HL-60/S4 (cell line): ENCODE results near the gene HOXB7.

Source experiments
- in situ Hi-C: fragments of 300-500 bp; cut with MboI; formaldehyde crosslinking; loops from 2 replicates; pipeline ENCODE4 v1.14.3; 2022; ENCODE audit warnings: low sequenced_read_pairs

HOXB7 gene

DNA sequence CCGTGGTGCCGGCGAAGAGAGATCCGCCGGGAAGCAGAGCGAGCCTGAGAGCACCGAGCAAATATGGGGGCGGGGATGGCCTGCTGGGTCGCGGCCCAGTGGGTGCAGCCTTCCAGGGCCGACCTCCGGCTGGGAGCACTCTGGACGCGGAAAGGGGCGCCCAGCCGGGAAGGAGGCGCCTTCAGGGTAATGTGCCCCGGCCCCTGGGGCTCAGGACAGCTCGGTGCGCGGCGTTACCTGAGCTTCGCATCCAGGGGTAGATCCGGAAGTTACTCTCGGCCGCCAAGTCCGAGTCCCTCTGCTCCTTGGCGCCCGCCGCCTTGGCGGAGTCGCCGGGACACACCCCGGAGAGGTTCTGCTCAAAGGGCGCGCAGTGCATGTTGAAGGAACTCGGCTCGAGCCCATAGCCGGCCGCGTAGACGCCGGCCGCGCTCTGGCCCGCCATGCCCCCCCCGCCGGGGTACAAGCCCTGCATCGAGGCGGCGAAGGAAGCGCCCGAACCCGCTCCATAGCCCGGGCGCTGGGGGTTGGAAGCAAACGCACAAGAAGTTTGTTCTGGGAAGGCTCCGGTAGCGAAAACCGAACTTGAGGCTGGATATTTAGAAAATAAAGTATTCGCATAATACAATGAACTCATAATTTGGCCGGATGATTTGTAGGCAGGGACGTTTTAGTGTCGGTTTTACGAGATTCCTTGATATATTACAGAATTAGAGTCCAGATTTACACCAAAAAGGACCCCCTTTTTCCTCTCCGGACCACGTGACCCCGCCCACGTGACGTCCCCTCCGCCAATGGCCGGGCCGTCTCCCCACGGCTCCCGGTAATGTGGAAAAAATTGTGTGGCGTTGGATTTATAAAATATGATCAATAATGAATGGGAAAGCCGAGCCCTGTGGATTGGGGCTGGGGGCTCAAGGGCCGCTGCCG is at the start of gene HOXB7:
Gene HOXB7, minus strand, starts transcription at position 736 of the 930 bp plus-strand sequence. Its CDS starts 99 bp downstream, at position 637.
- in situ Hi-C loops = no loop called here

DNA sequence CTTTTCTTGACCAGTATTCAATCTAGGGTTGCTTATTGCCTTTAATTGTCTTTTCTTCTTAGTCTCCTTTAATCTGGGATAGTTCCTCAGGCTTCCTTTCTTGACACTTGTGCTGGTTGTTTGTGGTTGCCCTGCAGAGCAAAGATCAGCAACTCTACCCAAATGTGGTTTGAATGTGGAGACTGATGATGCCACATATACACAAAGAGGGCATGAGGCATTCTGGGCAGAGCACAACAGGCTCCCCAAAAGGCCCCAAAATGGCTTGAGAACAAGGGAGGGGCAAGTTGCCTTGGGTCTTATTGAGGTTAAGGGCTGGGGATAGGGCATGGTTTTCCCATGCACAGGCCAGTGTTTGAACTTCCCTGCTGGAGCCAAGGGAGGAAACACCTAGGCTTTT is 45.1 kb upstream of the HOXB7 start:
- in situ Hi-C loops = no loop called here

DNA sequence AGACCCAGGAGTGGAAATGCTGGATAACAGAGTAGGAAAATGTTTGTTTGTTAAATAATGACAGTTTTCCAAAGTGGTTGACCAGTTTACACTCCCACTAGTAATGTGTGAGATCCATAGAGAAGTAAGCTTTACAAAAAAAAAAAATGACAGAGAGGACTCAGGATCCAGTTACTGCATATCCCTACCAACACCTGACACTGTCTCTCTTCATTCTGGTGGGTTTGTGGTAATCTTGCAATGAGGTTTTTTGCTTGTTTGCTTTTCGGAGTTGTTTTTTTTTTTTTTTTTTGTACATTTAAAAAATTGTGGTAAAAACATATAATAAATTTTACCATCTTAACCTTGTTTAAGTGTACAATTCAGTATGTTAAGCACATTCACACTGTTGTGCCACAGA is 38.9 kb upstream of the HOXB7 start:
- in situ Hi-C loops = no loop called here

DNA sequence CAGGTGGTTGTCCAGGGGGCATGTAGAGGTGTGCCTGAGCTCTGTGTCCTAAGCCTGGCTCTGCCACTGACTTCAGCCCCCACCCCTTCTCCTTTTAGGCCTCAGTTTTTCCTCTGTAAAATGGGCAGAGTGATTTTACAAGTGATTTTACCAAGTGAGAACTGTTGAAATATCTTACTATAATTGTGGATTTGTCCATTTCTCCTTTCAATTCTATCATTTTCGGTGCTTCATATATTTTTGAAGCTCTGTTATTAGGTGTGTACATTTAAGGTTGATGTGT is 37.1 kb upstream of the HOXB7 start:
- in situ Hi-C loops = no loop called here

DNA sequence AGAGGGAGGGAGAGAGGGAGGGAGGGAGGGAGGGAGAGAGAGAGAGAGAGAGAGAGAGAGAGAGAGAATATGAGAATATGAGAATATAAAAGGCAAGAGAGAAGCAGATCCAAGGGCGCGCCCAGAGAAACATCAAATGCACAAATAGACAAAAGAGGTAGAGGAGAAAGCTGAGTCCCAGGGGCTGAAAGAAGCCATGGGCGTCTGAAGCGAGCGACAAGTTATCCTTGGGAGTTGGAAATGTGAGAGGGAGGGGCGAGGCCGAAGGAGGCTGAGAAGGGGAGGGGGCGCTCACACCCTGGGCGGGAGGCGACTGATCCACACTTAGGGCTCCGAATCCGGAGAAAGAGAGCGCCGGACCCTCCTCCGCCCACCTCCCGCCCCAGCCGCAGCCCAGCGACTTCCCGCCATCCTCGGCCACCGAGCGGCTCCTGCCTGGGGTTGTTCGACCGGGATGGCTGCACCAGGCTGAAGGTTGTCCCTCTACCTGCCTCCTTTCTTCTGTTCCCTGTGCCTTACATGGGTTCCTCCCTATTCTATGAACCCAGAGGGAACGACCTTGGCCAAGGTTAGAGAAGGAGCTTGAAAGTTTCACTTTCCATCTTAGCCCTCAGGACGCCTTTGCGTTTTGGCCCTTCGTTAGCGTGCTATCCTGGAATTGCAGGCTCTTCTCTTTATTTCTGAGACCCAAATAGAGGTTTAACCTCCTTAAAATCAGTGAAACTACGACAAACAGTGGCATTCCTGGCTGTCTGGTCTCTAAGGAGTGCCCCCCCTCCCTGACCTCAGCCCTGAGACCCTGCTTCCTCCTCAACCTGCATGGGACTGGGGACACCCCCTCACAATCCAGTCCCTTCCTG is 36.5 kb upstream of the HOXB7 start:
- in situ Hi-C loops = no loop called here

DNA sequence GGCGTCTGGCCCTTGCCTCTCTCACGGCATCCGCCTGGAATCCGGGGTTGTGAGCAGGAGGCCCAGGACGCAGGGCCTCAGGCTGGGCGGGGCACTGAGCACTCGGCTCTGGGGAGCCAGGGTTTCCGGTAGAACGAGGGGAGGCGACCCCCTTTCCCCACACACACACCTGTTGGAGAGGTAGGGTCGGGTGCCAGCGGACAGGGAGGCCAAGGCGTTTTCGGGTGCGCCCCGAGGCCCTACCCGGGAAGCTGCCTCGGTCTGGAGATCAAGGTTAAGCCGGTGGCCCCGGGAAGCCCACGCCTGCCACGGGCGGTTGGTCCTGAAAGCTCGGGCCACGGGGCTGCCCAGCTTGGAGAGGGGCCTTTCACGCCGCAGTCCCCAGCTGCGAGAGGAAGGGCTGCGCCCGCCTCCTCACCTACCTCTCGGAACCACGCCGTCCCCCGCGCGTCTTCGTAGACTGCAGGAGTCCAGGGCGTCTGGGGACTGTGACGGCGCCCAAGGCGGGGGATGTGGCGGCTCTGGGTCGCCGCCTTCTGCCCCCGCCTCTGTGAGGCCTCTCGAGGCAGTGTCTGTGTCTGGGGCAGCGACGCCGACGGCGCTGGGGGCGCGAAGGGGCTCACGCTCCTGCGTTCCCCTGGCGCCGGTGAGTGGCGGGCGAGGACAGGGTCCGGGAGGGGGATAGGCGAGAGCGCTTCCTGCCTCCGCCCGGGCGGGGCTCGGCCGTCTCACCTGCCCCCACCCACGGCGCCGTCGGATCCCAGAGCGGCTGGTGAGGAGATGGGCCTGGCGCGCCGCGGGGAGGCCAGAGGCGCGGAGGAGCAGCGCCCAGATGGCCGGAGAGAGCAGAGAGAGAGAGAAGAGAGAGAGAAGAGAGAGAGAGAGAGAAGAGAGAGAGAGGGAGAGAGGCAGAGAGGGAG is 35.6 kb upstream of the HOXB7 start:
- in situ Hi-C loops = no loop called here

DNA sequence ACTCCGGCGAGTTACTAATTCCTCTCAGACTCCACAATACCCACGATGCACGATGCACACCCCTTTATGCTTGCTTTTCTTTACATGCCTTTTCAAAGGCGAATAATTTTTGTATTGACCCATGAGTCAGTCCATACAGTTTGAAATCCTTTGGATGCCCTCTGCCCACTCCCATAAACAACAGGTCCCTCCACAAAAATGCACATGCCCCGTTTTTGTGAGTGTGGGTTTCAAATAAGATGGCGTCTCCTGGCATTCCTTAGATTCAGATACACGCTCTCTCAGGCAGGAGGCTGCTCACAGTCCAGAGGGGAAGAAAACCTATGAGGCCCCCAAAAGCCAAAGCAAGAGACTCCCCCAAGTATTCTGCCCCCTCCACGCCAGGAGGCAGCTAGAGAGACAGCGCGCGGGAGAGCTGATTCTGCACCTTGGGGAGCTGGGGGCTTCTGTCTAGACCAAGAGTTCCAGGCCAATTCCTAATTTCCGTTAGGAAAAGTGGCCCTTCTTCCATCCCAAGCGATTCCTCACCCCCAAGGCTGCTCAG is 34.9 kb upstream of the HOXB7 start:
- in situ Hi-C loops = no loop called here

DNA sequence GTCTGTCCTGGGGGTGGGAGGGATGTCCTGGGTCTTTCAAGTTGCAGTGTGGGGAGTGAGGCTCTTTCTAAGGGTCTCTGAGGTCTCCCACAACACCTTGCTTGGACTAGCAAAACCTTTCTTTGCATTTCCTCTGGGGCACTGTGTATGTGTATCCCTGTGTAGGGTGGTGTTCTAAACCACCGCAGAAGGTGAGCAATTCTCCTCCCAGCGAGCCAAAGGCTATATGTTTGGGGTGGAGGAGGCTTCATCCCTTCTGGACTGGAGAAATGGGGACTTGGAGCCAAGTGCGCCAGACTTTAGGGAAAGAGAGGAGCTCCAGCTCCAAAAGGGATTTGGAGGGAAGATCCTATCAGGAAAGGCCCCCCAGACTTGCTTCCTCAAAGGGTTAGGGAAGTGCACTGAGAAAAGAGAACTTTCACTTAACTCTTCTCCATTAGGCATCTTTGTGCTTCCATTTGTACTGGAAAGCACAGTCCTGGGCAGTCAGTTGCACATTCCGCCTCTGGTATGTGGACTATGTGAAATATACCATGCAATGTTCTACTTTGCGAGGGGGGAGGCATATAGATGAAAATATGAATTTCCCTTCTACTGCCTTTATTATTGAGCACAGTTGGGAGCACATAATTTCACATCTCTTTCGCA is 34.2 kb upstream of the HOXB7 start:
- in situ Hi-C loops = no loop called here

DNA sequence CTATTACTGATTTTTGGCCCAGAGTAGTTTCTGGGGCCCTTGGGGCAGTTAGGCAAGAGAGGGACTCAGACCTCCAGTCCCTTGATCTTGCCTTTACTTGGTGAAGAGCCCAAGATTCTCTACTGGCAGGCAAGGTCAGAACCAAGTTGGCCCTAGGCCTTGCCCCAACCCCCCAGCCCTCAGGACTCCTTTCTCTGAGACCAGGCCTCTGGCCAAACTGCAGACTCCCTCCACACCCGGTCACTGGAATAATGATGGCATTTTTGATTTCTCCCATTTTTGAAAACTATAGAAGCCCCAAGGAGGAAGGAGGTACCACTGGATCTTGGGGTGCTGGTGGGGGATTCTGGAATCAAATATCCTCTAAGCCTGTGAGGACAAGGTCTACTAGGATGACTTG is 33.3 kb upstream of the HOXB7 start:
- in situ Hi-C loops = no loop called here

DNA sequence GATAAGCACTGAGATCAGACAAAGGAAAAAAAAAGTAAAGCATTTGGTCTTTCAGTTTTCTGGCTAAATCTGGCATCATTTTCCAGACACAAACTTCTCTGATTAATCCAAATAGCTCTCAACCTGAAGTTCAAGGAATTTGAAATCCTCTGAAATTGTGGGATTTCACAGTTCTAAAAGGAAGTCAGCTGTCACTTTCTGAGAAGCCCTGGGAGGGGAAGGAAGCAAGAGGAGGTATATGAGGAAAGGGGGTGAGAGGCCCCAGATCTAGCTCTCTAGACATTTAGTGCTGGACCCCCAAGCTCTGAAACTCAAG is 32.8 kb upstream of the HOXB7 start:
- in situ Hi-C loops = no loop called here

DNA sequence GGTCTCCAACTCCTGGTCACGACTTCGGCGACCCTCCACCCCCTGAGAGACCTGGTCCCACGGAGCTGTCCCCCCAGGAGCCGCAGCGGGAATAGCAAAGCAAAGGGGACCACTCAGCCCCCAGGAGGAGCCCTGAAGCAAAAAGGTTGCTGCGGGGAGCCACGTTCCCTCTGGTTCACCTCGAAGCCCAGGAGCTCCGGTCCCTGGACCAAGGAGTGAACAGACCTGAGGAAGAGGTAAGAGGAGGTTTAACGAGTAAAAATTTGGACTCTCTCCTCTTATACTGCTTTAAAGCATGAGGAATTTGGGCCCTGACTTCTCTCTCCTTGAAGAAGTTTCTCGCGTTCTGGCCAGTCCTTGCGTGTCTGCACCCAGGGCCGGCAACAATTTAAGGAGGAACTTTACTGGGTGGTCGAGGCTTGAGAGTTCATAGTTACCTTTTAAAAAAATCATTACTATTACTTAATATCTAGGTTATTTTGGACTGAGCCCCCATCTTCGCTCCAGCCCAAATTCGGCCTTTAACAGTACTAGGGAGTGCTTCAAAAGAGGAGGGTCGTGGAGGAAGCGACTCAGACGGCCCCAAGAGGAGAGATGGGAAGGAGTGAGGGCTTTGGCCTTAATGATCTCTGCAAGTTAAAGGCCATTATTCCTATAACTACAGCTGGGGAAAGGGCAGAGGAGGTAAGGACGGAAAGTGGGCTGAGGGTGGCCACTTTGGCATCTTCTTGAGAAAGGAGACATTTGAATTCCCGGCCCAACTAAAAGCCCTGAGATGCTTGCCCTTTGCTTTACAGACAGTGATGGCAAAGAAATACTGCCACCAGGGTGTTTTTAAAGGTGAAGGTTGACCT is 32.3 kb upstream of the HOXB7 start:
- in situ Hi-C loops = no loop called here

DNA sequence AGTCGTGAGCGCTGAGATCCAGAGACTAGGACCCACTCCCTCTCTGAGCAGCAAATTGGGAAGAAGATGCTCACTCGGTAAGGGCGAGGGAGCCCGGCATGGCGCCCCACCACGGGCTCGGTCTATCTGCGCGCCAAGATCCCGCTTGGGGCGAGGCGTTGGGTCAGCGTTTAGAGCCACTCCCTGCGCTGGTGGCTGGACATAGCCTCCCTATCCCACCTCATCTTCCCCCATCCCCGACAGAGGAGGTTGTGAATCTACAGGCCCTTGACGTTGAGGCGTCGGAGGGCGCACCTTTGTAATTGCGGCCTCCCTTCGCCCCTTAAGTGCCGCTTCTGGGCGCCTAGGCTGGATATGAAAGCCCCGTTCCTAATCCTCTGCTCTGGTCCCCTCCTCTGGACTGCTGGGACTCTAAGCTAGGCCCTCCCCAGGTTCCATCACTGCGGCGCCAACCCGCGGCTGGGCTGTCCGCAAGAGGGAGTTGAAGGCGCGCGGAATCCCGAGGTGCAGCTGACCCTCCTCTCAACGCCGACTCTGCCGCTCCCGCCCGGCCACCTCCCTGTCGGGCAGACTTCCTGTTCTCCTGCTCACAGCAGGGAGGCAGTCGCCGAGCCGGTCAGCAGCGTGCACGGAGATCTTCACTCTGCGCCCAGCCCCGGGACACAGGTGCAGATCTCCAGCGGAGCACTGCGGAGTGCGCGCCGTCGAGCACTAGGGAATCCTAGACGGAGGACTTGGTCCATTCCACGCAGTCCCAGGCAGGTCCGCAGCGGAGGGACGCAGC is 31.4 kb upstream of the HOXB7 start:
- in situ Hi-C loops = no loop called here

DNA sequence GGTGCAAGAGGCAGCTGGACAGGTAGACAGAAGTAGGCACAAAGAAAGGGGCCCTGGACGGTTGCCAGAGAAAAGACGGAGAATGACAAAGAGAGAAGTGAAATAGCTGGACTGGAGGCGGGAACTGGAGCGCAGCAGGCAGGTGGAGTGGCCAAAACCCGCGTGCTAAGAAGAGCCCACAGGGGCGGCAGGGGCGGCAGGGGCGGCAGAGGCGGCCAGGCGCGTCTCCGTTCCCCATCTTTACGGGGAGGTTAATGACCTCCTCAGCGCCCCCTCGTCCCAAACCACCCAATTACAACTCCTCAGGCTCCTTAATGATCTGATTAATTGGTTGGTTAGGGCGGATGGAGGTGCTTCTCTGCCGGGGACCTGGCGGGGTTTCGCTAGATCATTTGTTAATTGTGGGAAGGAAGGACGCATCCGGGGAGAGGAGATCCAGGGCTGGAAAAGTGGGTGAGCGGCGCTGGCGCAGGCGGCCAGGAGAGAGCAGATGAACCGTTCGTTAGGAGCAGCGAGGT is 30.8 kb upstream of the HOXB7 start:
- in situ Hi-C loops = no loop called here

DNA sequence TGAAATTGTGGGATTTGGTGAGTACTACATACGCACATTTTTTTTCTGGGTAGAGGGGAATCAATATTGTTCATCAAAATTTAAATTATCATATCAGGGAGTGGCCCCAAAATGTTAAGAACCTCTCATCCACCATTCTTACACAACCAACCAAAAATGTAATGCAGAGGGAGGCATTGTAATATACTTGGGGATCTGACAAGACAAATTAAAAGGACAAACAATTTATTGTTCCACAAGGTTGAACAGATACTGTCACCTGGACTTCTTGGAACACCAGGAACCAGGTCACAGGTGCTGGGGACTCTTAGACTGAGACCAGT is 30.0 kb upstream of the HOXB7 start:
- in situ Hi-C loops = no loop called here

DNA sequence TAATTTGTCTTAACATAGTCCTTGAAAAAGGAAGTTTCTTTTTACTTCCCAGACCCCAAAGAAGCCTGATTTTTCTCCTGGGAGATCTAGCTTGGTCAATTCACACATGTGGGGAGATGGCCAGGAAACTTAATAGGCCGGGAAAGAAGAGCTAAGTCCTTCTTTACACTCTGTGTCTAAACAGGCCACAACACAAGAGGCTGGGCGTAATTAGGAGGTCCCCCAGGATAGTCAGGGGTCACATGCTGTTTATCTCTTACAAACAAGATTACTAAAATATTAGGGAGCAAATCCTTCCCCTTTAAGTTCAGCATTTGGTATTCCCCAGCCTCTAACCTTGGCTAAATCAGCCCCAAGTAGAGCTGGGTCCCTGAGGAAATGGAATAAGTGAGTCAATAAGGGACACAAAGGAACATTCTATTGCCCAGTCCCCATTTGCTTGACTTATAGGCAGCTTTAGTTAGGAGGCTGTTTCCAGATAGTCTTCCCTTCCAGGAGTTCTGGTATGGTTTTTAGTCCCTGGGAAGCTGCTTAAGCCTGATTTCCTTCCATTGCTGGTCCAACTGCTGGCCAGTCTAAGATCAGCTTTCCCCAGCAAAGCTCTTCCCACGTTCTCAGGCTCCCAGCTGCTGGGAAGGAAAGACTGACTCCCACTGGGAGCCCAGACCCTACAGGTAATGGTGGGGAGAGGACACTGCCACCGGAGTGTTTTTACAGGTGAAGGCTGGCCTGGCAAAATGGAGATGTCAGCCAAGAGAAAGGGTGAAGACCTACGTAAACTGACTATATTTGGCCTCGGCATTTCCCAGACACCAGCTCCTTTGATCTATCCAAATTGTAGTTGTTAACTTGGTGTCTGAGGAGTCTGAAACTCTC is 29.4 kb upstream of the HOXB7 start:
- in situ Hi-C loops = no loop called here

DNA sequence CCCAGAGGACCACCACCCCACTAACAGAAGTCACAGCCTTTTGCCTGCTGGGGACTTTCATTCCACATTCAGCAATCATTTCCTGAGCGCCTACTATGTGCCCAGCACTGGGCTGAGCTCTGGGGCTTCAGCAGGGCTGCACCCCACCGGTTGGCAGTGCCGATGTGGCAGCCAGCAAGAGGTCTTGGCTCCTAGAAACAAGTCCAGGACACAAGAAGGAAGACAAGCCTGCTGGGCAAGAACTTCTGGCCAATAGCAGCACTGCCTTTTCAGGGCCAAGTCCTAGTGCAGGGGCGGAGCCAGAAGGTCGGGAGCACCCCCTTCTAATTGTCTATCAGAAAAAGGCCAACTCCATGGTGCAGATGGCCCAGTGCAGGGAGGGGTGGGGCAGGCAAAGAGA is 28.3 kb upstream of the HOXB7 start:
- in situ Hi-C loops = no loop called here

DNA sequence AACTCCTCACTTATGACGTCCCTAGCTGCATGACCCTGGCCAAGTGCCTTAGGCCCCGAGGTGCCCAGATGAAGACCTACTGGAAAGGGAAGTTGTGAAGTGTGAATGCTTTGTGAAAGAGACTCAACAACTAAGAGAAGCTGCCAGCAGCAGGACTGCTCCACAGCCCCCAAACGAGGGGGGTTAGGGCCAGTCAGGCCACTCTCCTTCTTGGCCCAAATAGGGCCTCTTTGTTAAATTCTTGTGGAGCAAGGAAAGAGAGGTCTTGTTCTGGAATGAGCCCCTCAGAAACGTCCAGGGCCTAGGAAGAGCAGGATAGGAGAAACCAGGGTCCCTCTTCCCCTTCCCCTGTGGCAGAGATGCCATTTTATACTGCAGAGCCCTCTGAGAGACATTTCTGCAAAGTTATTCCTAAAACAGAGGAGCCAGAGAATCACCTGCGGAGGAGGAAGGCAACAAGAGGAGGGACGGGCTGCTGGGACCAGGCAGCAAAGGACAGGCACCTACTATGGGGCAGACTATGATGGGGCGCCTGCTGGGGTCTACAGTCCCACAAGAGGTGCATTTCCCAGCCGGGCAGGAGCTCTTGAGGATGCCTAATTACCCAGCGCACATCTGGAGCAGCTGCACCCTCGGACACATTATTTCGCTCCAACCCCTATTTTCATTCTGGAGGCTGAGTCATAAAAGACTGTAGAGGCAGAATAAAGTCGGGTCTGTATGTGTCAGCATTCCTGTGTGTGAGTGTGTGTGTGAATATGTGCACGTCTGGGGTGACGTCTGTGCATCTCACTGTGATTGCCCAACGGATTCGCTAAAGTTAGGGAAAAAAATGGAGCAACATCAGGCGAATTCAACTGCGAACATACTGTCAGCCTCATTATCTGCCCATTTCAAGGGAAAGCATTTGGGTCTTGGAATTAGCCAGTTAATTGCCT is 26.8 kb upstream of the HOXB7 start:
- in situ Hi-C loops = no loop called here
